HEK293 (cell line): ENCODE data around the gene PRKCZ.

Source experiments
- CTCF ChIA-PET: fragments of 350-600 bp; formaldehyde crosslinking; extraction: SDS; loops from one replicate; lab custom pipeline; 2021; ENCODE audit warnings: antibody characterized with exemption; lab: Yijun Ruan, JAX
- POLR2A ChIA-PET: fragments of 300-600 bp; formaldehyde crosslinking; extraction: SDS; loops from one replicate; lab custom pipeline; 2020; ENCODE audit warnings: antibody characterized with exemption, inconsistent platforms; lab: Yijun Ruan, JAX
- H3K27ac ChIP-seq: fragments of 200-500 bp; sonication (Bioruptor generic); 2 replicates; pipeline ENCODE4 v1.5.1; 2014; ENCODE audit warnings: low read depth, low read length, control low read depth, inconsistent platforms; ENCODE audit errors: extremely low read depth
- H3K36me3 ChIP-seq, 2 experiments: fragments of 200-500 bp in 1 of 2; sonication (Bioruptor generic) in 1 of 2; 1 replicate in 1 of 2; 2 replicates in 1 of 2; pipeline ENCODE4 v1.5.1; 2014 to 2017; ENCODE audit warnings: inconsistent platforms in 2 of 2, low read length in 2 of 2; ENCODE audit not compliant: control insufficient read depth in 2 of 2, insufficient read depth in 1 of 2
- H3K4me1 ChIP-seq: fragments of 200-500 bp; sonication (Bioruptor generic); 2 replicates; pipeline ENCODE4 v1.5.1; 2014; ENCODE audit warnings: mild to moderate bottlenecking, low read length, inconsistent platforms; ENCODE audit not compliant: control insufficient read depth, insufficient read depth
- H3K4me3 ChIP-seq: 2 replicates; pipeline ENCODE4 v1.5.1; 2011; ENCODE audit warnings: low read depth, mild to moderate bottlenecking, control low read depth, low read length, moderate library complexity
- H3K9me3 ChIP-seq: fragments of 200-500 bp; sonication (Bioruptor generic); 2 replicates; pipeline ENCODE4 v1.5.1; 2014; ENCODE audit warnings: low read depth, low read length, inconsistent platforms; ENCODE audit not compliant: control insufficient read depth, insufficient read depth
- SETDB1 ChIP-seq: IDR thresholded peaks from one replicate; pipeline ENCODE4 v1.6.1; 2017; ENCODE audit warnings: mild to moderate bottlenecking, low read length, moderate library complexity, mixed read lengths; ENCODE audit not compliant: insufficient read length
- ZIC2 ChIP-seq: fragments of 450-650 bp; formaldehyde crosslinking; IDR thresholded peaks from 2 replicates; pipeline ENCODE4 v1.5.1; 2016; ENCODE audit warnings: missing biosample characterization, missing genetic modification characterization
- ZNF2 ChIP-seq: fragments of 450-650 bp; formaldehyde crosslinking; IDR thresholded peaks from 2 replicates; pipeline ENCODE4 v1.5.1; 2016; ENCODE audit warnings: missing biosample characterization, missing genetic modification characterization
- ZNF302 ChIP-seq: fragments of 450-650 bp; formaldehyde crosslinking; IDR thresholded peaks from 2 replicates; pipeline ENCODE4 v1.5.1; 2016; ENCODE audit warnings: missing biosample characterization, missing genetic modification characterization, low read depth
- ZNF335 ChIP-seq: fragments of 450-650 bp; formaldehyde crosslinking; conservative IDR thresholded peaks from 2 replicates; pipeline ENCODE4 v1.5.1; 2016; ENCODE audit warnings: missing biosample characterization, missing genetic modification characterization
- ZNF426 ChIP-seq: fragments of 450-650 bp; formaldehyde crosslinking; IDR thresholded peaks from 2 replicates; pipeline ENCODE4 v1.5.1; 2017; ENCODE audit warnings: missing biosample characterization, missing genetic modification characterization, mild to moderate bottlenecking, inconsistent platforms, moderate library complexity
- ZNF48 ChIP-seq: fragments of 450-650 bp; formaldehyde crosslinking; IDR thresholded peaks from 2 replicates; pipeline ENCODE4 v1.5.1; 2016; ENCODE audit warnings: missing biosample characterization, missing genetic modification characterization
- ZNF549 ChIP-seq: fragments of 450-650 bp; IDR thresholded peaks from 2 replicates; pipeline ENCODE4 v1.5.1; 2018; ENCODE audit warnings: missing biosample characterization, missing genetic modification characterization, mild to moderate bottlenecking, inconsistent platforms, moderate library complexity
- ZNF560 ChIP-seq: fragments of 450-650 bp; formaldehyde crosslinking; IDR thresholded peaks from 2 replicates; pipeline ENCODE4 v1.5.1; 2017; ENCODE audit warnings: missing biosample characterization, missing genetic modification characterization, borderline replicate concordance
- ZNF571 ChIP-seq: fragments of 450-650 bp; formaldehyde crosslinking; IDR thresholded peaks from 2 replicates; pipeline ENCODE4 v1.5.0; 2017; ENCODE audit warnings: missing biosample characterization, missing genetic modification characterization
- ZNF658 ChIP-seq: fragments of 450-650 bp; formaldehyde crosslinking; IDR thresholded peaks from 2 replicates; pipeline ENCODE4; 2016; ENCODE audit warnings: missing biosample characterization, missing genetic modification characterization
- ZNF707 ChIP-seq: fragments of 450-650 bp; formaldehyde crosslinking; IDR thresholded peaks from 2 replicates; pipeline ENCODE4 v1.5.1; 2016; ENCODE audit warnings: missing biosample characterization, missing genetic modification characterization

PRKCZ gene

DNA sequence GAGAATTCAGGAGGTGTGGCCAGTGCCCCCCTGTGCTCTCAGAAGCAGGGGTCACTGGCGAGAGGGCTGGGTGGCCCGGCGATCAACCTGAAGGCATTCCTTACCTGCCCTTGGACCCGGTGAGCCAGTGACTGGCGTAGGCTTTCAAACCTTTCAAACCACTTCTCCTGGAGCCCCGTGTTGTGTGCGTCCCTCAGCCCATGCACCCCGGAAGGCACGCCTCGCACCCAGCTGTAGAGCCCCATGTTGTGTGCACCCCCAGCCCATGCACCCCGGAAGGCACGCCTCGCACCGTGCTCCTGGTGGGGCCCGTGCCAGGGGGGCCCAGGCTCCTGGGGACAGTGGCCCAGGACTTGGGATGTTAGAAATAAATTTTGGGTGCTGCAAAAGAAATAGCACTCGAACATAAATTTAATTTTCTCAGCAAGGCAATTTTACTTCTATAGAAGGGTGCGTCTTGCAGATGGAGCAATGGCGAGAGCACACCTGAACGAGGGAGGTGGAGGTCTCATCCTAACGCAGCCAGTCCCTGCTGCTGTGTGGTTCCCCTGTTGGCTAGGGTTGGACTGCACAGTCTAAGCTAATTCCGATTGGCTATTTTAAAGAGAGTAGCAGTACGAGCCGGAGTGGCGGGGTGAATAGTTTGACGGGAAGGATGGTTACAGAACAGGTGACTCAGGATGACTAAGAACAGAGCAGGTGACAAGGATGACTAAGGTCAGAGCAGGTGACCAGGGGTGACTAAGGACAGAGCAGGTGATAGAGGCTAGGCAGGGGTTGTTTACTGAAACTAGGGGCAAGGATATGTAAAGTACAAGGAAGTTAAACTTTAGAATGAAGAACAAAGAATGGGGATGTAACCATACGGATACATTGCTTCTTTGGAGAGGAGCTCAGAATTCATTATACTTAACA is 47.4 kb downstream of the PRKCZ start:
- H3K27ac ChIP-seq = no peak overlapping the region
- H3K9me3 ChIP-seq = no peaks in the 10 kb centered on the region
- H3K4me1 ChIP-seq = no peaks in the 10 kb centered on the region
- POLR2A ChIA-PET = interaction anchor here (0.6 kb wide), 1 partner anchor 167 kb away, joined by 6 read pairs; no protein-coding TSS in a partner anchor
- CTCF ChIA-PET = no interaction called here
- TF ChIP-seq ZNF2 (tag by site-specific recombination) = no peak
- peak; percentile 92 for TF ChIP-seq SETDB1
- H3K4me3 ChIP-seq = no peak overlapping the region
- H3K36me3 ChIP-seq = peaks cover 0 to 27% of the 10 kb centered on the region in 2 experiments; a peak in 1 of 3 replicates

DNA sequence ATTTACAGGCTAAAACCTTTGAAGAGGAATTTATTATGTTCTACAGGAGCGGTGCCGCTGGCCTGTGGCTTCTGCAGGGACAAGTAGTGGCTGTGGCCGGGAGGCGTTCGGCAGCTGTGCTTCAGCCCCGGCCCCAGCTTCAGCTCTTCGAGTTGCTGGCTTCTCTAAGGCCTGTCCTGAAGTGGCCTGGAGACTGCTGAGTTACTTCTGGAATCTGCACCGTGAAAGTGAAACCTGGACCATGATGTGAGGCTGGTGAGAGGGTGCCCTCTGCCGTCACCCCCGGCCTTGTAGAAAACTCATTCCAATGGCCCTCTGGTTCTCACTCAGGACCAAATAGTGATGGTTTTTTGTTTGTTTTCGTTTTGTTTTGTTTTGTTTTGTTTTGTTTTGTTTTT is 48.1 kb downstream of the PRKCZ start:
- POLR2A ChIA-PET = no interaction called here
- H3K27ac ChIP-seq = no peak overlapping the region
- CTCF ChIA-PET = no interaction called here
- TF ChIP-seq ZNF426 (tag by site-specific recombination) (no peak), ZNF2 (tag by site-specific recombination) (no peak), ZNF571 (tag by site-specific recombination) (no peak), ZNF549 (tag by site-specific recombination) (no peak), ZNF658 (tag by site-specific recombination) (no peak), ZNF335 (no peak), ZNF302 (tag by site-specific recombination) (no peak), ZNF707 (no peak)
- no peaks in the 10 kb centered on the region for H3K4me1 ChIP-seq
- H3K36me3 ChIP-seq = peaks cover 0 to 27% of the 10 kb centered on the region in 2 experiments; a peak in 1 of 3 replicates
- H3K4me3 ChIP-seq = no peak overlapping the region
- H3K9me3 ChIP-seq = no peaks in the 10 kb centered on the region

GRCh38 chr1:2098839-2099785 is 48.9 kb downstream of the PRKCZ start:
- TF ChIP-seq ZNF302 (tag by site-specific recombination) = no peak
- TF ChIP-seq ZNF48 (tag by site-specific recombination) = no peak
- H3K27ac ChIP-seq = no peak overlapping the region
- H3K36me3 ChIP-seq = peaks cover 0 to 27% of the 10 kb centered on the region in 2 experiments; a peak in 1 of 3 replicates
- ChIA-PET POLR2A (no interaction called here), CTCF (interaction anchor here (0.6 to 1.2 kb wide), 3 partner anchors 50 to 1501 kb away, joined by 3 to 4 read pairs (median 4); no protein-coding TSS in a partner anchor)
- no peaks in the 10 kb centered on the region for H3K4me1 ChIP-seq
- H3K9me3 ChIP-seq = no peaks in the 10 kb centered on the region
- H3K4me3 ChIP-seq = no peak overlapping the region

GRCh38 chr1:2099886-2100779 is 49.9 kb downstream of the PRKCZ start:
- H3K27ac ChIP-seq = no peak overlapping the region
- H3K36me3 ChIP-seq = peaks cover 0 to 31% of the 10 kb centered on the region in 2 experiments; a peak in 1 of 3 replicates
- TF ChIP-seq ZNF560 (tag by site-specific recombination) (no peak), ZIC2 (peak; percentile 41; the same call in 1 of the 2 replicates)
- H3K4me1 ChIP-seq = no peaks in the 10 kb centered on the region
- H3K9me3 ChIP-seq = no peaks in the 10 kb centered on the region
- ChIA-PET POLR2A (interaction anchor here (0.6 kb wide), 1 partner anchor 151 kb away, joined by 5 read pairs; no protein-coding TSS in a partner anchor), CTCF (interaction anchor here (0.6 to 1.2 kb wide), 3 partner anchors 51 to 1500 kb away, joined by 3 to 4 read pairs (median 4); no protein-coding TSS in a partner anchor)
- H3K4me3 ChIP-seq = no peak overlapping the region
